Activated B cell treated with CpG ODN at 0.5 μM for 24 hours (primary cell): ENCODE data around the gene MPDZ. TPM values are rescaled to one million over a fixed set of nuclear protein-coding genes. Genes with fewer than 3 reads are reported as not detected.
"Not testable (repeated sequence)": the region's sequence is repeated elsewhere in the genome, so short reads cannot be mapped to it uniquely, and the experiment has no call there.

Experiments used
- ATAC-seq: fragments of 200-7000 bp; cut with Tn5 transposase; one replicate; pipeline ENCODE4 v1.10.0; 2021; ENCODE audit warnings: low read depth, mild to moderate bottlenecking, moderate library complexity
- CTCF ChIA-PET: fragments of 350-600 bp; sonication (Branson Sonifier 250); formaldehyde crosslinking; loops from one replicate; lab custom pipeline; 2021; ENCODE audit warnings: antibody characterized with exemption; lab: Charles Lee
- POLR2A ChIA-PET: fragments of 350-600 bp; sonication (Branson Sonifier 250); formaldehyde crosslinking; loops from one replicate; lab custom pipeline; 2021; ENCODE audit warnings: antibody characterized with exemption; lab: Charles Lee
- DNase-seq: peaks from one replicate; pipeline ENCODE4 v3.0.0; 2022
- H3K27ac Mint-ChIP-seq: one replicate; pipeline ENCODE4 v1.8.0; 2020; ENCODE audit warnings: mixed read lengths
- H3K27me3 Mint-ChIP-seq: one replicate; pipeline ENCODE4 v1.8.0; 2021; ENCODE audit warnings: mixed read lengths
- H3K36me3 Mint-ChIP-seq: one replicate; pipeline ENCODE4 v1.8.0; 2021; ENCODE audit warnings: low read depth, mixed read lengths
- H3K4me1 Mint-ChIP-seq: one replicate; pipeline ENCODE4 v1.8.0; 2021; ENCODE audit warnings: mixed read lengths
- H3K4me3 Mint-ChIP-seq: one replicate; pipeline ENCODE4 v1.8.0; 2020; ENCODE audit warnings: mild to moderate bottlenecking, mixed read lengths
- H3K9me3 Mint-ChIP-seq: one replicate; pipeline ENCODE4 v1.8.0; 2020; ENCODE audit warnings: mixed read lengths
- CTCF ChIP-seq: fragments of 200-600 bp; IDR thresholded peaks from one replicate; pipeline ENCODE4 v1.8.0; 2022; ENCODE audit warnings: antibody characterized with exemption, mild to moderate bottlenecking
- intact Hi-C: fragments of 100-400 bp; cut with micrococcal nuclease; formaldehyde crosslinking; loops from one replicate; pipeline ENCODE4 v1.15.1; 2024
- total RNA-seq: library from RNA; stranded (reverse); gene quantifications from 2 replicates; pipeline ENCODE4 v1.2.3, GENCODE V29; 2022

Gene MPDZ
- total RNA-seq, 1 donor from 2014 or later = not detected

- DNase-seq (no peak), ATAC-seq (no peak)
- H3K9me3 Mint-ChIP-seq = no peaks in the 10 kb centered on the region
- CTCF ChIA-PET = no interaction called here
- no peak overlapping the region for H3K4me3 Mint-ChIP-seq
- no peaks in the 10 kb centered on the region for H3K36me3 Mint-ChIP-seq
- H3K27ac Mint-ChIP-seq = no peak overlapping the region
- H3K4me1 Mint-ChIP-seq = no peaks in the 10 kb centered on the region
- no peaks in the 10 kb centered on the region for H3K27me3 Mint-ChIP-seq
- no peak for TF ChIP-seq CTCF
- intact Hi-C loops = no loop called here
- POLR2A ChIA-PET = no interaction called here
Observed at GRCh38 chr9:13239660-13240059, 39.8 kb downstream of the MPDZ start.

GRCh38 chr9:13239208-13239607 is 40.3 kb downstream of the MPDZ start:
- no peak for TF ChIP-seq CTCF
- intact Hi-C loops = no loop called here
- no peaks in the 10 kb centered on the region for H3K4me1 Mint-ChIP-seq
- ATAC-seq (no peak), DNase-seq (no peak)
- ChIA-PET CTCF (no interaction called here), POLR2A (no interaction called here)
- H3K27ac Mint-ChIP-seq = no peak overlapping the region
- no peak overlapping the region for H3K4me3 Mint-ChIP-seq
- no peaks in the 10 kb centered on the region for H3K36me3 Mint-ChIP-seq
- no peaks in the 10 kb centered on the region for H3K27me3 Mint-ChIP-seq
- H3K9me3 Mint-ChIP-seq = no peaks in the 10 kb centered on the region

GRCh38 chr9:13234932-13235331 is 44.6 kb downstream of the MPDZ start:
- no peaks in the 10 kb centered on the region for H3K27me3 Mint-ChIP-seq
- POLR2A ChIA-PET = no interaction called here
- no peak for TF ChIP-seq CTCF
- ATAC-seq (no peak), DNase-seq (no peak)
- no peak overlapping the region for H3K27ac Mint-ChIP-seq
- peaks cover 2% of the 10 kb centered on the region for H3K9me3 Mint-ChIP-seq
- no peaks in the 10 kb centered on the region for H3K4me1 Mint-ChIP-seq
- CTCF ChIA-PET = no interaction called here
- H3K36me3 Mint-ChIP-seq = no peaks in the 10 kb centered on the region
- no peak overlapping the region for H3K4me3 Mint-ChIP-seq
- intact Hi-C loops = no loop called here

GRCh38 chr9:13228431-13228830 is 51.1 kb downstream of the MPDZ start:
- CTCF ChIA-PET = no interaction called here
- TF ChIP-seq CTCF = no peak
- intact Hi-C loops = no loop called here

GRCh38 chr9:13224366-13224765 is 55.1 kb downstream of the MPDZ start:
- Mint-ChIP-seq H3K27ac (no peak overlapping the region), H3K9me3 (no peaks in the 10 kb centered on the region), H3K4me3 (no peak overlapping the region), H3K27me3 (no peaks in the 10 kb centered on the region), H3K36me3 (no peaks in the 10 kb centered on the region), H3K4me1 (no peaks in the 10 kb centered on the region)
- ATAC-seq (no peak), DNase-seq (no peak)
- intact Hi-C loops = no loop called here
- TF ChIP-seq CTCF = no peak
- ChIA-PET CTCF (no interaction called here), POLR2A (no interaction called here)

More at GRCh38 chr9:13228431-13228830, 51.1 kb downstream of the MPDZ start:
- H3K9me3 Mint-ChIP-seq = peaks cover 2% of the 10 kb centered on the region
- H3K4me3 Mint-ChIP-seq = no peak overlapping the region
- no peaks in the 10 kb centered on the region for H3K36me3 Mint-ChIP-seq
- H3K27me3 Mint-ChIP-seq = no peaks in the 10 kb centered on the region
- H3K4me1 Mint-ChIP-seq = no peaks in the 10 kb centered on the region
- no peak overlapping the region for H3K27ac Mint-ChIP-seq
- ATAC-seq (no peak), DNase-seq (no peak)
- POLR2A ChIA-PET = no interaction called here

- DNase-seq, H3K9me3 Mint-ChIP-seq, H3K4me1 Mint-ChIP-seq, H3K27me3 Mint-ChIP-seq, ATAC-seq, H3K27ac Mint-ChIP-seq, POLR2A ChIA-PET, CTCF ChIA-PET, intact Hi-C loops, H3K4me3 Mint-ChIP-seq, H3K36me3 Mint-ChIP-seq: not testable (repeated sequence)
Observed at GRCh38 chr9:13222733-13223132, 56.8 kb downstream of the MPDZ start.
